Pulmonary artery endothelial cell (primary cell): ENCODE measurements around the gene YAP1. TPM values are rescaled to one million over a fixed set of nuclear protein-coding genes. Genes with fewer than 3 reads are reported as not detected.
"Not testable (repeated sequence)": the region's sequence is repeated elsewhere in the genome, so short reads cannot be mapped to it uniquely, and the experiment has no call there.

ENCODE experiments used
- DNase-seq: peaks from one replicate; pipeline ENCODE4 v3.0.0-alpha.2; 2011; ENCODE audit warnings: low read depth, low spot score
- total RNA-seq: library from RNA; depleted of rRNA; stranded (reverse); fragments of >200 nt; gene quantifications from 2 replicates; pipeline ENCODE4 v1.2.3, GENCODE V29; 2014

YAP1 gene
- total RNA-seq, 1 donor from 2014 or later: 32.0 TPM

GRCh38 chr11:102196816-102197215 is 86.6 kb downstream of the YAP1 start:
- DNase-seq: no peak

DNA sequence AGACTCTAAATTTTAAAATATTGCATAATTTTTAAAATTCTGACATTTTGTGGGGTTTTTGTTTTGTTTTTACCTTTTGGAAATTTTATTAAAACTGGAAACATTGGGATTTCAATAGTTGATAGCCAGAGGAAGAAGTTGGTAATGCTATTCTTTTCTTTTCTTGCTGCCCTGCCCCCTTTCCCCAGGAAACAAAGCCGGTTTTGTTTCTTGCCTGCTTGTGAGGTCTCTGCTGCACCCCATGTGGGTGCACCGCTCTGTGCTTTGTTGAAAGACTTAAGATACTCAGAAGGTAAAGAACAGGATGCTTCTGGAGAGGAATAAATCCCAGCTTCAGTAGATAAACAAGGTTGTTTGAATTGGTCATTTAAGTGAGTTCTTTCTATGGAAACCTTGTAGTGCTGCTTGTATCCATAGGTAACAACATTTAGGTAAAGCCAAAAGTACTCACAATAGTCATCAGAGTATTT is 87.5 kb downstream of the YAP1 start:
- no peak for DNase-seq

DNA sequence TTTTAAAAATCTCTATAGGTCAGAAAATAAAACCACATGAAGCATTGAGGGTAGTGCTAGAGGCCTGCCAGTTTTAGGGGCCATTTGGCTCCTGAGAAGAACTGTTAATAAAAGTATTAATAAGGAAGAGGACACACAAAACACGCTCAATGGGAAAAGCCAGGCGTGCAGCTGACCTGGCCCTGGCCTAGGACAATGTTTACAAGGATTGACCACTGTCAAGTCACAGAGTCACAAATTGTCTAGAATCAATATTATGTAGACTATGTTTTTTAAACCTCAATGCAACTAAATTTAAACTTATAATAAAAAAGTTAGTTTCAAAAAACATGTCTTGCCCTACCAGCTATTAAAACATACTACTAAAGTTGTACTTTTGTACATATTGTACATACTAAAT is 89.4 kb downstream of the YAP1 start:
- no peak for DNase-seq

DNA sequence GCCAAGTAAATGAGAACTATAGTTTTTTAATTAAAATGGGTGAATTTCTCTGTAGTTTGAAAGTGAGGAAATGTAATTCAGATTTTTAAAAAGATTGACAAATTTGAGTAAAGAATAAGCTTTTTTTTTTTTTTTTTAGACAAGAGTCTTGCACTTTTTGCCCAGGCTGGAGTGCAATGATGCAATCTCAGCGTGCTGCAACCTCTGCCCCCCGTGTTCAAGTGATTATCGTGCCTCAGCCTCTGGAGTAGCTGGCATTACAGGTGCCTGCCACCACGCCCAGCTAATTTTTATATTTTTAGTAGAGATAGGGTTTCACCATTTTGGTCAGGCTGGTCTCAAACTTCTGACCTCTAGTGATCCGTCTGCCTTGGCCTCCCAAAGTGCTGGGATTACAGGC is 90.1 kb downstream of the YAP1 start:
- DNase-seq: not testable (repeated sequence)

- DNase-seq: no peak
Measured at GRCh38 chr11:102201776-102202175, 91.5 kb downstream of the YAP1 start.

GRCh38 chr11:102202972-102203371 is 92.7 kb downstream of the YAP1 start:
- no peak for DNase-seq

- DNase-seq: no peak
Measured at GRCh38 chr11:102204174-102204573, 93.9 kb downstream of the YAP1 start.

- no peak for DNase-seq
Measured at GRCh38 chr11:102205805-102206204, 95.6 kb downstream of the YAP1 start.

DNA sequence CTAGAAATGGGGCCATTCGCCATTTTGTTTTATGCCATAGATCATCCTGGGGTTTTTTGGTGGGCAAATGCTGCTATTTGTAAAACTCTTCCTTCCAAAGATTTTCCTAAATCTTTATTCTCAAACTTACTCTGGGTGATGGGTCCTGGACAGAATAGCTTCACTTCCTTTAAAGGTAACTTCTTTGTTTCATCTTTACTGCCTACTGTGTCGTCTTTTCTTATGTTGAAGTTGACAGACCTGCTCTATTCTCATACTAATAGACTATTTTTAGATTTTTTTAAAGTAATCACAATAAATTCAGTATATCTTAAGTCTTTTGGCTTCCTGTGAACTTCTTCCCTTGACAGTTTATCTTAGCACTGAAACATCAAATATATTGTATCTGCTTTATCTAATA is 98.6 kb downstream of the YAP1 start:
- DNase-seq: no peak

- DNase-seq: no peak
Measured at GRCh38 chr11:102214623-102215022, 104.4 kb downstream of the YAP1 start.

DNA sequence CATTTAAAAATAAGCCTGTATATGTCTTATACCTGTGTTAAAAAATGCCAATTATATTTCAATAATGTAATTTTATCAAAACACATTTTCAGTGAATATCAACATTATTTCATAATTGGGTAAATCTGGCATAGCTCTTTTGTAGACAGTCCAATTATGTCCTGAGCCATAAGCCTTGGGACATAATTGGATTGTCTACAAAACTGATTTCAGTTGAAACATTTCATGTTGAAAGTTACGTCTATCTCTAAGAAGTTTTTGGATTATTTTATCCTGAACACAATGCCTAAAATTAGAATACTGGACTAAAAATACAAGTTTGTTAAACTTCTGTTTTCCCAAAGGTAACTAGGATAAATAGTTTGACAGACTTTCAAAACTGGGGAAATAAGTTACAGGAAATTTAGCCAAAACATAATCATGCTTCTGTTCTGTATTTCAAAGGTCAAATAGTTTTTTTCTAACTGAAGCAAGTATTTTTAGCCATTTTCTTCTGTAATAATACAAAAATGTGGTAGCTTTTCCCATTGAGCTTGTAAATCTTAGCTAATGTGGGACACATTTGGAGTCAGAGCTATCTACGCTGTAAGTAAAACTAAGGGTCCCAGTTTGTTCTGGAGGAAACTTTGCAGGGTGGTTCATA is 106.3 kb downstream of the YAP1 start:
- DNase-seq: no peak

- DNase-seq: no peak
Measured at GRCh38 chr11:102220728-102221467, 110.7 kb downstream of the YAP1 start.

DNA sequence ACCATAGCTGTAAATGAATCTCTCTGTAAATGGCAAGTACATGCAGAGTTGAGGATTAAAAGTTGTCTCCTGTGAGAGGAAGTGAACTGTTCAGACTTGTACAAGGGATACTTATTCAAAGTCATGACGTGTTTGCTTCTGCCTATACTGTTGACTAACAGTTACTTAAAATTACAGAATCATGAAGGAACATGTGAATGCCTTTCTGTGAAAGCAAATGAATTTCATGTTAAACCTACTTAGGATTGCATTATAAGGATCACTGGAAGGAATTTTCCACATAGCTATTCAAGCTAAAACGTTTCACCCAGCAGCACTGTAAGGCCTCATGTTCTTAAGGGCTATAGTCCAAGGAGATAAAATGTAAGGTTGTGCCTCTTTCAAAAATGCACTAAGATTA is 113.6 kb downstream of the YAP1 start:
- DNase-seq: no peak

DNA sequence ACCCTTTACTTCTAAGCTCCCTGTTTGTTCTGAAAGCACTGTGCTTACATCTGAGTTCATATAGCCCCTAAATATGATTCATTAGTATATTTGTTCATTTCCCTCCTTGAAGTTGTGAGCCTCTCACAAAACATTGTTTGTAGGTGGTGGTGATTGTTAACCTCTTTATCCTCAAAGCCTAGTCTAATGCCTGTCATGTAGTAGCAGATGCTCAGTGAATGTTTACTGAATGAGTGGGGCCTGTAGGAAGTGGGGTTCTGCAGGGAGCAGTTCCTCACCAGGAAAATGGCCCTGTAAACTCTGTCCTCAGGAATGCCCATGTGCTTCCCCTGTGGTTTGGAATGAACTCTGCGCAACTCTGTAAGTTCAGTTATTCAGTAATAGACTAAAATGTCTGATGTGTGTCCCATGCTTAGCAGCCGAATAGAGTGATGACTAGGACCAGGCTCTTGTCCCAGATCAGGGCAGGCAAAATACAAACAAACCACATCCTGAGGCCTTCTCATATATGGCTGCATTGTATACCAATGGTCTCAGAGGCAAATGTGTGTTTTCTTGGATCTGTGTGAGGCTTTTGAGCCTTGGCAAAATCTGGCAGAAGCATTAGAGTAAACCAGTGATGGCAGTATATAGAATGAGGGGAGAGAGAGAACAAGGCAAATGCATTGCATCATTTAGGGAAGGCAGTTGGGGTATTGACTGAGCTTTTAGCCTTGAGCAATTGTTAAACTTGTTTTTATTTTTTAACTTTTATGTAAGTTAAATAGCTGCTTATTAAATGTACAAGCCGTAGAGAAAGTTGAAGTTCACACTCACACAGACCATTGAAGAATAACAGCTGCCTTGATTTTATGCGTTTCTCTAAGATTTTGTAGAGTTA is 115.7 kb downstream of the YAP1 start:
- DNase-seq: peak; percentile 40

DNA sequence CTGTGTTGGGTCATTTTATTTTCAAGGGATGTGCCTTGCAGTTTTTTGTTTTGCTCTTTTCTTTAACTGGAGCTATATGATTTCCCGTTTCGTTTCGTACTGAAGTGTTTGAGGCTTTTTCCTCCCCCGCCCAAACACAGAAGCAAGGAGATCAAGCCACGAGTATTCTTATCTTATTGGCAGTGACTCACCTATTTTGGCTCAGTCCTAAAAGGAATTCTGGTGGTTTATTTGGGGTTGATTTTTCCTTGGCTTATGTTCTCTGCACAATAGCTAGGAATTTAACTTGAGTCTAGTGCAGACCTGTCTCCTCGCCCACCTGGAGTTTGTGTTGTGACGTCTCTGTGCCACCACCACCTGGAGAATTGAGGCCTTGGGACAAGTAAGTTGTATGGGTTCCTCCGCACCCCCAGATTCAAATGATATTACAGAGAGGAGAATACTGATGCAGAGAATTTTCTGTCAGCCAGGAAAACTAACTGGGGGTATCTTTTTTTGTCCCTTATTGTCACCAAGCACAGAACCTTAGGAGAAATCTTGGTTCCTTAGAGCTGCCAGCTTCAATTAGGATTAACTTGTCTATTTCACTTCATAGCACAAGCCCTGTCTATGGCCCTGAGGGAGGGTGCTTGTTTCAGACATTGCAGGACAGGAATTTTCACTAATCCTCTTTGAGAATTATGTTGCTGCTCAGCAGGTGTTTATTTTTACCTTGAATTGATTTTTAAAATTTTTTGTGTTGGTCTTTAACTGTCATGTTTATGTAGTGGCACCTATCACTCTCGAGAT is 116.6 kb downstream of the YAP1 start:
- no peak for DNase-seq

GRCh38 chr11:102229510-102230123 is 119.4 kb downstream of the YAP1 start:
- DNase-seq: no peak

DNA sequence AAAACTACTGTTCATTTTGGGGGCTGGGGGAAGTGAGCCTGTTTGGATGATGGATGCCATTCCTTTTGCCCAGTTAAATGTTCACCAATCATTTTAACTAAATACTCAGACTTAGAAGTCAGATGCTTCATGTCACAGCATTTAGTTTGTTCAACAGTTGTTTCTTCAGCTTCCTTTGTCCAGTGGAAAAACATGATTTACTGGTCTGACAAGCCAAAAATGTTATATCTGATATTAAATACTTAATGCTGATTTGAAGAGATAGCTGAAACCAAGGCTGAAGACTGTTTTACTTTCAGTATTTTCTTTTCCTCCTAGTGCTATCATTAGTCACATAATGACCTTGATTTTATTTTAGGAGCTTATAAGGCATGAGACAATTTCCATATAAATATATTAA is 119.9 kb downstream of the YAP1 start:
- no peak for DNase-seq

DNA sequence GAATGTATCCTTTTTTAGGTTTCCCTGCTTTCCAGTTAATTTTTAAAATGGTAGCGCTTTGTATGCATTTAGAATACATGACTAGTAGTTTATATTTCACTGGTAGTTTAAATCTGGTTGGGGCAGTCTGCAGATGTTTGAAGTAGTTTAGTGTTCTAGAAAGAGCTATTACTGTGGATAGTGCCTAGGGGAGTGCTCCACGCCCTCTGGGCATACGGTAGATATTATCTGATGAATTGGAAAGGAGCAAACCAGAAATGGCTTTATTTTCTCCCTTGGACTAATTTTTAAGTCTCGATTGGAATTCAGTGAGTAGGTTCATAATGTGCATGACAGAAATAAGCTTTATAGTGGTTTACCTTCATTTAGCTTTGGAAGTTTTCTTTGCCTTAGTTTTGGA is 120.7 kb downstream of the YAP1 start:
- DNase-seq: no peak

DNA sequence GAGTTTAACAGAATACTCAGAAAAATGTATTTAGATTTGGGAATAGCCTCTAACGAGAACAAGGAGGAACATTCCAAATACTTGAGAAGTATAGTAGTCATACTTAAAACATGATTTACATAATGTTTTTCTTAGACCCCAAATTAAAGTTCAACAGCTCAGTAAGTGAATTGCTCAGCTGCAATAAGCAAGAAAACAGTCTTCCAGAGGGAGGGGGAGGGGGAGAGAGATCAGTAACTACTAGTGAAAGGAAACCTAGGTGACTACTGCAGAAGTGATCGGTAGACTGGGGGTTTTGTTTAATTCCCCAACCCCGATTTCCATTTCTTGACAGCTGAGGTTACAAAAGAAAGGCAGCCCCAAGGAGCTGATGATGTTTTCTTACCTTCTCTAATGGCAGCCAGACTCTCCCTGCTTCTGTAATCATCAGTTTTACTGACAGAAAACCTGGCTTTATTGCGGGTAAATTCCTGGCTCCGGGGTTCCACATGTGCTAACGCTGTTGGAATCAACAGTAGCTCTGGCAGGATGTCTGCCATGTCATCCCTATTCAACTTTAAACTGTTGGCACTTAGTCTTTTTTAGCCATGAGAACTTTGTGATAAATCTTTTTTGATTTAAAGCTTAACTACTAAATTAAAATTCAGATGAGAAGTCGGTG is 124.7 kb downstream of the YAP1 start:
- no peak for DNase-seq

DNA sequence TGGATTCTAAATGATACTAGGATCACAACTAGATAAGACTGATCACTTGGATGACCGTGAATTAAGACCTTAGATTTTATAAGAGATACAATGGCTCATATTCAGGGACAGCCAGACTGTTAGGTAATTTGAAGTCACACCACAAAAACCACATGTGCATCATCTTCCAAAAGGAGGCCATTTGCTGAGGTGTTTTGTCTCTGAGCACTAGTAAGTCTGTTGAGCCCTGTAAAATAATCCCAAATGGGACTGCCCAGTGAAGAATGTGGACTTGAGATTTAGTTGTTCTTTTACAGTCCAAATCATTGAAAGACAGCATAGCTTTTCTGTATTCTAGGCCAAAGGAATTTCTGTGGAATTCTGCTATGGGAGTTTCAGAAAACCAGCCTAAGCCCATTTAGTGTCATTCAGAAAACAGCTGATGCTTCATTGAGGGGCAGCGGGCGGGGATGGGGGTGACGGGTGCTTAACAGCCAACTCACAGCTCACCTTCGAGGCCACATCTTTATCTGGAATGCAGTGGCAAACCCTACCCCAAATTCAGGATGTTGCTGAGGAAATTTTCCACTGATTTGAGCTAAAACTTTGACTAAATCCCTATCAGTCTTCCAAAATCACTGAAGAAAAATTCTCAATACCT is 127.0 kb downstream of the YAP1 start:
- DNase-seq: no peak
